GM21367 (cell line): Measurements from ENCODE around the gene ANP32B.

ENCODE experiments used
- ATAC-seq: cut with Tn5 transposase; IDR thresholded peaks from one replicate; pipeline ENCODE4 v1.9.1; 2021; ENCODE audit not compliant: unreplicated experiment

ANP32B gene

DNA sequence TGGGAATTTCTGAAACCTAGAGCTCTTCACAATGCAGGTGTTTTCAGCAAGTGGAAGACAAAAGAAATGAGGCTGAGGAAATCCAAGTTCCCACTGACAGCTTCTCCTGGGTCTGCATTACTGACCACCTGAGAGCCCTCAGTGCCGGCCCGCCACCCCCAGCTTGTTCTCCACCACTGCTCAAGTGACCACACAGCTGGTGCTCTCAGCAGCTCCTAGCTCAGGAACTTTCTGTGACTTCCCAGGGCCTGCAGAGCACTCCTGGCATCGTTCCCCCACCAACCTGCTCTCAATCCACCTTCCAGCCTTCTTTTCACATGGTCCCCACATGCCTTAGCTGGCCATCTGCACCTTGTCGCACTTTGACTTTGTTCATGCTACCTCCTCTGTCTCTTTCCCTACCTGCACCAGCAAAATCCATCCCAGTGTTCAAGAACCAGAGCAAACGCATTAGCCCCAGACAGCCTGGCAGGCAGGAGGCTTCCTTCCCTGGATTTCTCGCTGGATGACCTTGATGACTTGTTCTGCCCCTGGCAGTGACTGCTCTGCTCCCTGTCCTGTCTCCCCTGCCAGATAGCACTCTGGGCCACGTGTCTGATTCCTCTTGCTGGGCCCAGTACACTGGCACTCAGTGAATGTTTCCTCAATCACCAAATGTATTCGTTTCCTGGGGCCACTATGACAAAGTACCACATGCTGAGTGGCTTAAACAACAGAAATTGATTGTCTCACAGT, 38.3 kb downstream of the ANP32B start:
- no peak for ATAC-seq

DNA sequence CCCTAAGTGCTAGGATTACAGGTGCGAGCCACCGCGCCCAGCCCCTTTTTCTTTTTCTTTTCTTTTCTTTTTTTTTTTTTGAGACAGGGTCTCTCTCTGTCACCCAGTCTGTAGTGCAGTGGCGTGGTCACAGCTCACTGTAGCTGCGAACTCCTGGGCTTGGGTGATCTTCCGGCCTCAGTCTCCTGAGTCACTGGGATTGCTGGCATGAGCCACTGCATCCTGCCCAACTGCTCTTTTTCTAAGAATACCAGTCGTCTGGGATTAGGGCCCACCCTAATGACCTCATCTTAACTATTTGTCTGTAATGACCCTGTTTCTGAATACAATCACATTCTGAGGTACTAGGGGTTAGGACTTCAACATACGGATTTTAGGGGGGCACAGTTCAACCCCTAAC, 39.3 kb downstream of the ANP32B start:
- ATAC-seq: no peak

DNA sequence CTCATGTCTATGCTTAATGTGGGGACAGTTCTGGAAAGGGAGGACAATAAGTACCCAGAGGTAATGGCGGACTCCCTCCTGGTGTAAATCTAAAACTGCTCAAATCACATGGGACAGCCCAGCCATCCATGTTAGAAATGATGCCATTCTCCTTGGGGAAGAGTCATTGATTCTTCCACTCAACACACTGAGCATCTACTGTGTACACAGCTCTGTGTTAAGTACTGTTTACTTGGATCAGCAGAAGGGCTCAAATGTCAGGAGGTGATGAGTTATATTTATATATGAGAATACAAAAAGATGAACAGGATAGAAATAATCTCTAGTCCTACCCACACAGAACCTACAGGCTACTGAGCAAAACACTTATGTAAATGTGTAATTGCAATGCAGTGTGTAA, 41.6 kb downstream of the ANP32B start:
- ATAC-seq: no peak

DNA sequence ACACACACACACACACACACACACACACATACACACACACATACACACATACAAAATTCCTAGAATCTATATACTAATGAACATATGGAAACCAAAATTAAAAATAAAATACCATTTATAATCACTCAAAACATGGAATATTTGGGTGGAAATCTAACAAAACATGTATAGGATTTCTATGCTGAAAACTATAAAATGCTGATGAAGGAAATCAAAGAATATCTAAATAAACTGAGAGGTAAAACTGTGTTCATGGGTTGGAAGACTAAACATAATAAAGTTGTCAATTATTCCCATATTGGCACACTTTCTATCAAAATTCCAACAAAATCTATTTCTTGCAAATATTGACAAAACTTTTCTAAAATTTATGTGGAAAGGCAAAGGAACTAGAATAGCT, 48.0 kb downstream of the ANP32B start:
- ATAC-seq: no peak

DNA sequence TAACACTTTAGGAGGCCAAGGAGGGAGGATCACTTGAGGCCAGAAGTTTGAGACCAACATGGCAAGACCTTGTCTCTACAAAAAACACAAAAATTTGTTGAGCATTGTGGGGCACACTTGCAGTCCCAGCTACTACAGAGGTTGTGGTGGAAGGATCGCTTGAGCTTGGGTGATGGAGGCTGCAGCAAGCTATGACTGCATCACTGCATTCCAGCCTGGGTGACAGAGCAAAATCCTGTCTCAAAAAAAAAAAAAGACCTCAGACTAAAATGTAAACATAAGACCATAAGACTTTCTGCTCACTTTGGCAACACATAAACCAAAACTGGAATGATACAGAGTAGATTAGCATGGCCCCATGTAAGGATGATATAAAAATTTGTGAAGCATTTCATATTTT, 48.8 kb downstream of the ANP32B start:
- no peak for ATAC-seq

DNA sequence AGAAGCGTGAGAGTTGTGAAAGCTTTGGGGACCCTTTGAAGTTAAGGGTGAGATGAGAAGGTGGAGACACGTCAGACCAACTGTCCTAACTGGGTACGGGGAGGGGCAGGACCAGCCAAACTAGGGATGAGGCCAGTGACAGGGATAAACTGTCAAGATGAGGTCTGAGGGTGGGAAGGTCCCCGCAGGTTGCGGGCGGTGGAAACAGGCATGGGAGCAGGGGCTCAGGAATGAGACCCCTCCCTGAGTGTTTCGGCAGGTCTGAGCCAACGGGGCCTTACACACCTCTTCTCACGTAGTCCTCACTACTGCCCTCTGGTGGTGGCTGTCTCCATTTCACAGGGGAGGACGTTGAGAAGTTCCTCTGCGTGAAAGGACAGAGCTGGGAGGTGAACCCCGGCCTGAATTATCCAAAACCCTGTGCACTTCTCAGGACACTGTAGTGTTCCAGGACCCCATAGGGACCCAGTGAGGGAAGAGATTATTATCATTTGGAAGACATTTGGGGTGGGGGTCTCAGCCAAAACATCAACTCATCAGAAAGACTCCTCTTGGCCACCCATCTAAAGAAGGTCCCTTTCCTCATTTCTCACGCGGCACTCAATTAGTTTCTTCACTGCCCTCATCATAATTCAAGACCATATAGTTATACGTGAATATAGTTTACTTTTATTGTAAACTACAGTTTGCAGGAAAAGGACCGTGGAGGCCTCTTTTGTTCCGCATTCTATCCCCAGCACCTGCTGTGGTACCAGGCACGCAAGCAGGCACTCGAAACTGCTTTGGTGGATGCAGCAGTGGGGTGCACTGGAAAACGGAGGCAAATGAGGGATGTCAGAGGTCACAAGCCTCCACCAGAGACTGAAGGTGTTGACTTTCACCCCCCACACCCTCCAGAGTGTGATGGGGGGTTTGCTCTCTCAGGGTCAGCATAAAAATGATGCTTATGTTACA, 51.7 kb downstream of the ANP32B start:
- no peak for ATAC-seq

DNA sequence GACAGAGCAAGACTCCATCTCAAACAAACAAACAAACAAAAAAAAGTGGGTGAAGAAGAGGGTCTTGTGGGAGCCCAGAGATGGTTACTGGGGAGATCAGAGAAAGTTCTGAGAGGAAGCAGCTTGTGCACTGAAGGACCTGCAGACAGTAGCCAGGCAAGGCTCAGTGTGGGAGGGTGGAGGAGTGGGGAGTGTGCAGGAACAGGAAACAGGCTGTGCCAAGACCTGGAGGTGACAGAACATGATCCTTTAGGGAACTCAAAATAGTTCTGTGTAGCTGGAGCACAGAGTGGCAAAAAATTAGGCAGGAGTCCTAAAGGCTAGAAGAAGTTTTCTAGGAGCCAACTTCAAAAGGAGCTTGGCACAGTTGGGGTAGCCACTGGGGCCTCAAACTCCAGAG, 54.2 kb downstream of the ANP32B start:
- ATAC-seq: no peak

DNA sequence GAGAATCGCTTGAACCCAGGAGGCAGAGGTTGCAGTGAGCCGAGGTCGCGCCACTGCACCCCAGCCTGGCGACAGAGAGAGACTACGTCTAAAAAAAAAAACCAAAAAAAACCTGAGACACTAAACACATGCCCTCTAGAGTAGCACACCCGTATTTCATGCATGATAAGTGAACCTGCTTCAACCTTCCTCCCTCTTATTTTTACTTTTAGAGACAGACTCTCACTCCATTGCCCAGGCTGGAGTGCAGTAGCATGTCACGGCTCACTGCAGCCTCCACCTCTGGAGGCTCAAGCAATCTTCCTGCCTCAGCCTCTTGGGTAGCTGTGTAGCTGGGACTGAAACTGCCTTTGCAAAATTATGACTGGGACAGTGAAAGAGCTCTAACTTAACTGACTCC, 55.8 kb downstream of the ANP32B start:
- ATAC-seq: peak; percentile 33

DNA sequence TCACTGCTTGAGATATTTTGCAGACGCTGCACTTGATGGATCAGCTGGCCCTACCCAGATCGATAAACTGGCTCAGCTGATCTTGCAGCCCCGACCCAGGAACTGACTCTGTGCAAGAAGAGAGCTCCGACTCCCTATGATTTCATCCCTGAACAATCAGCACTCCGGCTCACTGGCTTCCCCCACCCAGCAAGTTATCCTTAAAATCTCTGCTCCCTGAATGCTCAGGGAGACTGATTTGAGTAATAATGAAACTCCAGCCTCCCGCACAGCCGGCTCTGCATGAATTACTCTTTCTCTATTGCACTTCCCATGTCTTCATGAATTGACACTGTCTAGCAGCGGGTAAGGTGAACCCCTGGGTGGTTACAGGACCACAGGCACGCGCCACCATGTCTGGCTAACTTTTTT, 56.5 kb downstream of the ANP32B start:
- ATAC-seq: no peak

DNA sequence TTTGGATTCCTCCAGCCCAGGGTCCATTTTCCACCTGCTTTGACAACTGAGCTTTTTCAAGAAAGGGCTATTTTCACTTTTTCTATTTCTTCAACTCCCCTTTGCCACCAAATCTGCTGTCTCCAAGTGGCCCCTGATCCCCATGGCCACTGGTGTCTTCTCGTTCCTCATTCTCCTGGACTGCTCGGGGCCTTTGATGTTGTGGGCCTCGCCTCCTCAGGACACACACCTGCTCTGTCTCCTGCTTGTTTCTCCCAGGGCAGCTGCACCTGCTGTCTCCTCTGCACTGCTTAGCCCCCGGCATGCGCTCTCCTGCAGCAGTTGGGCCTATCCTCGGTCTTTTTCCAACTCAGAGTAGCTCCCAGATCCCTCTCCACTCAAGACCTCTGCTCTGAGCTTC, 57.1 kb downstream of the ANP32B start:
- ATAC-seq: no peak

DNA sequence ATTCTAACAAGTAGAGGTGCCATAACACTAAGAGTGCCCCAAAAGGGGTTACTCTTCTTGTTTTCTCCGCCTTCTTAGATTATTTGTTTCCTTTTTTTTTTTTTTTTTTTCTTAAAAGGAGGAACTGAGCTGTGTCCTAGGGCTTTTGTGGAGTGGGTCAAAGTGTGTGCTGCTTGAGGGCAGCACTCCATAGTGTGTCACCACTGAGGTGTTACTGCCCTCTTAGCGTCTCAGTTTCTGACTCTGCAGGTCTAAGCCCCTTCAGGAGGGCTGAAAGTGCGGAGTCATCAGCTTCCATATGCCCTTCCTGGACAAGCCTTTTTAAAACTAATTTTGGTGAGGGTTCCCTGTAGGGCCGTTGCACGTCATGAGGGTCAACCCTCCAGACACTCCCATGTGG, 60.8 kb downstream of the ANP32B start:
- ATAC-seq: no peak

DNA sequence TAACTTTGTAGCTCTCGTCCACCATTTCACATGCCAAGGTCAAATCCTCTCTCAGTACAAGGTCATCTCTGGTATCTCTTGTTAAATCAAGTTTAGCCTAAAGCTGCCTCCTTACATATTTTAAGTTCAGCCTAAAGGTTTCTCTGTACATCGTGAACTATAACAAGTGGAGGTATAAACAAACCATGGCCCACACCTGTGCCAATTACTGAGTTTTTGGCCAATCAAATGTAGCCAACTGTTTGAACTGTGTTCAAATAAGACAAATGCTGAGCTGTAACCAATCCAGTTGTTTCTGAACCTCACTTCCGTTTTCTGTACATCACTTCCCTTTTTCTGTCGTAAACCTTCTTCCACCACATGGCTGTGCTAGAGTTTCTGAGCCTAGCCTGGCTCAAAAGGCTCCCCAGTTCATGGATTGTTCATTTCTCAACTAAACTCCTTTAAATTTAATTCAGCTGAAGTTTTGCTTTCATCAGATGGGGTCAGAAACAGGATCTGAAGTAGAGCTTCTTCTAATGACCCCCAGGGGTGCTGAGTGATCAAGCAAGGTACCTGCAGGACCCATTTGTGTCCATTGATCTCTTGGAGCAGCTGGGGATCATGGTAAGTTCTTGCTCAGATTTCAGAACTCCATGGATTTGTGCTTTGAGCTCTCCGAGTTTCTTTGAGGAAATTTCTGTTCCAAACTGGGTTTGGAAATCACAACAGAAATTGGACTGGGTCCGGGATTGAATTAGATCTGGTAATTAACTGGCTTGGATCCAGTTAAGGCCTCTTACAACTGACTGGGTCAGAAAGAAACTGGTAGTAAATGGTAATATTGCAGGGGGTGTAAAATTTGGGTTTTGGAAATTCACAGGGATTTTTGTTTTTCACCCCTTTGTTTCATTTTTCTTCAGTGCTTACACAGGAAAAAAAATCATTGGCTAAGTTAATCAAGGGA, 62.4 kb downstream of the ANP32B start:
- ATAC-seq: peak; percentile 85

DNA sequence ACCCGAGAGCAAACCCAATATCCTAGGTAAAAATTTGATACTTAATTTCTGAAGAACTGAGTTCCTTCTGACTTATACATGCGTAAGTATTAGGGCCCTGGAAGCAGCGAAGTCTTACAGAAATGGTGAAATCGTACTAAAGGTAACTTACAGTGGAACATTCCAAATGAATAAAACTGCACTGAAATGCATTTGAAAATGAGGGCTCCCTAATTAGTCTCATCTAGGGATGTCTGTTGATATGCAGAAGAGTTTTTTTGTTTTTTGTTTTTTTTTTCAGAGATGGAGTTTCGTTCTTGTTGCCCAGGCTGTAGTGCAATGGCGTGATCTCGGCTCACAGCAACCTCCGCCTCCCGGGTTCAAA, 63.0 kb downstream of the ANP32B start:
- no peak for ATAC-seq

DNA sequence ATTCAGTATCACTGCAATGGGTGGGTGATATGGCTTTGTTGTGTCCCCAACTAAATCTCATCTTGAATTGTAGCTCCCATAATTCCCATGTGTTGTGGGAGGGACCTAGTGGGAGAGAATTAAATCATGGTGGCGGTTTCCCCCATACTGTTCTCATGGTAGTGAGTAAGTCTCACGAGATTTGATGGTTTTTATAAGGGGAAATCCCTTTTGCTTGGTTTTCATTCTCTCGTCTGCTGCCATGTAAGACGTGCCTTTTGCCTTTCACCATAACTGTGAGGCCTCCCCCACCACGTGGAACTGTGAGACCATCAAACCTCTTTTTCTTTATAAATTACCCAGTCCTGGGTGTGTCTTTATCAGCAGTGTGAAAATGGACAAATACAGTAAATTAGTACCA, 63.9 kb downstream of the ANP32B start:
- no peak for ATAC-seq

DNA sequence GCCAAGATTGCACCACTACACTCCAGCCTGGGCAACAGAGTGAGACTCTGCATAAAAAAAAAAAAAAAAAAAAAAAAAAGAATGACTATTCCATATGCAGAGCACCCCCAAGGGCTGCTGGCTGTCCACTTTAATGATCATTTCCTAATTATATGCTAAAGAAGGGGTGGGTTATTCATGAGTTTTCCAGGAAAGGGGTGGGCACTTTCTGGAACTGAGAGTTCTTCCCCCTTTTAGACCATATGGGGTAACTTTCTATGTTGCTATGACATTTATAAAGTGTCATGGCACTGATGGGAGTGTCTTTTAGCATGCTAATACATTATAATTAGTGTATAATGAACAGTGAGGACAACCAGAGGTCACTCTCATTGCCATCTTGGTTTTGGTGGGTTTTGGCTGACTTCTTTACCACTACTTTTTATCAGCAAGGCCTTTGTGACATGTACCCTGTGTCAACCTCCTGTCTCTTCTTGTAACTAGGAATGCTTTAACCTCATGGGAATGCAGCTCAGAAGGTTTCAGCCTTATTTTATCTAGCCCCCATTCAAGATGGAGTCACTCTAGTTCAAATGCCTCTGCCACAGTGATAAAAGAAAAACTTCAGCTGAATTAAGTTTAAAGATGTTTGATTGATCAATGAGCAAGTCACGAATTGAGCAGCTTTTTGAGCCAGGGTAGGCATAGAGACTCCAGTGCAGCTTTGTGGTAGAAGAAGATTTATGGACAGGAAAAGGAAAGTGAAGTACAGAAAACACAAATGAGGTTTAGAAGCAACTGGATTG, 66.3 kb downstream of the ANP32B start:
- ATAC-seq: no peak

DNA sequence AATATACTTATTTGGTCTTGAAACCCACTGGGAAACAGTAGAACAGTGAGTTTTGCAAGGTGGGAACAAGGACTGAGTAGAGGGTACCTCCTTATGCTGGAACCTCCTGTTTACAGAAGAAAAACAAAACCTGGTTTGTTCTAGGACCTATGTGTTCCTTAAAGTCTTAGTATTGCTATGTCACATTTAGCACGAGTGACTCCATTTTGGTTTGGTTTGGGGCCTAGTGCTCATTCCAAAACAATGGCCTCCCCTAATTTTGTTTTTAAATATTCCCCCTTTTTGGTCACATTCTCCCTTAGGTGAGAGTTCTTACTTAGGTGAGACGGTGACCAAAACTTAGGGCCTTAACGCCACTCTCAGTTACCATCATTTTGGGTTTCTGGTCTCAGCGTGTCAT, 67.2 kb downstream of the ANP32B start:
- no peak for ATAC-seq

DNA sequence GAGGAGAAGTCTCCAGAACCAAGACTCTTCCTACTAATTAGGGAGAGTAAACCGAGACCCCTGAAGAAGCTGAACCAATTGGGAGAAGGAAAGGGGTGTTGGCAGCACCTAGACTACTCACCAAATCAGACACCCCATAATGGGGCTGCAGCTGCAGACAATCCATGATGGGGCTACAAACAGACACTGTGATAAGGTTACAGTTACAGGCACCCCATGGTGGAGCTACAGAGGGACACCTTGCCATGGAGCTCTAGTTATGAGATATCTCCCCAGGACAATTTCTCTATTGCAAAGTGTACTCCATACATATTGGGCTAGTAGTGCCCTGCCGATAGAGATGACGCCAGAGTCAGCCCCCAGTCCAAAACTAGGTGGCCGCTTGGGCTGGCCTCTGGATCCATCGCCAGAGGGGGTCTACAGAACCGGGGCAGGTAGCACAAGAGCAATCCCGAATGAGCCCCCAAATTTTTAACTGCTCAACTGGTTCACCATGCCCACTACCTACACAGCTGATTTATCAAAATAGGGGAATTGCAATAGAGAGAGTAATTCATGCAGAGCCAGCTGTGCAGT, 71.3 kb downstream of the ANP32B start:
- no peak for ATAC-seq

DNA sequence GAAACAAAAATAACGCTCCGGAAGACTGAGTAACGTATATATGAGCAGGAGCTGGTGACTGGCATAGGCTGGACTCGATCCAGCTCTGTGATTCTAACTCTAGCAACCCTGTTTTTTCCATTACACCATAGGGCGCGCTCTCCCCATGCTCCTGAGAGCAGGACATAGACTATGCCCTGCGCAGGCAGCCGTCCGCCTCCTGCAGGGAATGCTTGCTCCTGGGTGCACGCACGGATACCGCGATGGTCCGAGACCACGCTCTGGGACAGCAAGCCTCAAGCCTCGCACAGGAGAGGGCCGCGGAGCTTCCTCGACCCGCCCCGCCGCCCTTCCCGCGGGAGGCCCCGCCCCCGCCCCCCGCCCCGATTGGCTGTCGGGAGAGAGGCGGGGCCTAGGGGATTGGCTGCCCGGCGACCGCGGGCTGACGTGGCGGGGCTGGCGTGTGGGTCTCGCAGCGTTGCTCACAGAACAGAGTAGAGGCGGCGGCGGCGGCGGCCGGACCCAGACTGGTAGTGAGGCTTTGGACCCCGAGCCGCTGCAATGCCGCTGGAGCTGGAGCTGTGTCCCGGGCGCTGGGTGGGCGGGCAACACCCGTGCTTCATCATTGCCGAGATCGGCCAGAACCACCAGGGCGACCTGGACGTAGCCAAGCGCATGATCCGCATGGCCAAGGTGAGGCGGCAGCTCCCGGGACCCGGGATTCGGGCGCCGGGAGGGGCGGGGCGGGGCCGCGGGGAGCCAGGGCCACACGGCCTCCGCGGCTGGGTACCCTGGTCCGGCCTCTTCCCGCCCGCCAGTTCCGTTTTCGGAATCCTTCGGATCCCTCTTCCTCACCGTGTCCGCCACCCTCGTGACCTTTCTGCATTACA, 73.4 kb downstream of the ANP32B start, which contains the start of gene NANS:
Gene NANS, plus strand, starts transcription at position 464 of the 869 bp plus-strand sequence. Its CDS starts 77 bp downstream, at position 541.
- ATAC-seq: peak; percentile 84
